ENCODE results near the gene SEMA5A. TPM values are rescaled to one million over a fixed set of nuclear protein-coding genes. Genes with fewer than 3 reads are reported as not detected.

The SEMA5A gene
- total and polyA plus RNA-seq, 7 donors: 0.24 to 3.9 (median 0.66) TPM

DNA sequence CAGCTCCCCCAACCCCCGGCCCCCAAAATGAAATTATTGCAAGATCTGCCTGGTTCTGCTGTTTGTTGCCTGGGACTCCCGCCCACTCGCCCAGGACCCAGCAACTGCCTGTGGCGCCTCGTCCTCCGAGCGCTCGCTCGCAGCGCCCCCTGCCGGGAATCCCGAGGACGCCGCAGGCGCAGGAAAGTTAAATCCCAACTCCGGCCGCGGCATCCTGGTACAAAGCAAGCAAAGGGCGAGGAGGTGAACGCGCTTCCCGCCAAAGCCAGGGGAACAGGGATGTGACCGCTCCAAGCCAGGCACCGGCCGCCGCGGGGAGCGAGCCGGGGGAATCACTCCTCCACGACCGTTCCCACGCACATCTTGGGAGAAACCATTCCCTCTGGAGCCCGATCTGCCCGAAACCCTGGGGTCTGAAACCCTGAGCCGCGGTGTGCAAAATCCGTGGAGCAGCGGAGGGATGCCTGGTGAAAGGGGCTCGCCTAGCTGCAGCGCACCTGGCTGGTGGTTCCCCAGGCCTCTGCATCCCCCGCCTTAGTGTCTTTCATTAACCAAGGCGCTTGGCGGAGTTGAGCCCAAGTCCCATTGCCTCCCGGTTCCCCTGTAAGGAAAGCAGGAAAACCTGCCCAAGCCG is 1.3 kb downstream of the SEMA5A start:
- no peaks in the 10 kb centered on the region for H3K36me3 ChIP-seq (ENCODE audit: insufficient read depth in 1 of 2, low read depth in 1 of 2)
- WGBS, 3 donors: 1% methylated on average over 44 to 45 of the region's 45 CpGs

GRCh38 chr5:9544056-9544455 is 1.8 kb downstream of the SEMA5A start:
- H3K4me3 ChIP-seq: peak overlapping the region; percentile 77
- 22 to 30% (median 25%) methylated on average over 6 of the region's 6 CpGs for WGBS, 3 donors
- intact Hi-C loops (cut with DNase I): loop anchor here (2.0 to 5.0 kb wide), 2 partner anchors 181 to 182 kb away; no protein-coding TSS in a partner anchor
- no peak overlapping the region for H3K27ac ChIP-seq
- peaks cover 9% of the 10 kb centered on the region for H3K4me1 ChIP-seq
- no peaks in the 10 kb centered on the region for H3K36me3 ChIP-seq (ENCODE audit: insufficient read depth in 1 of 2, low read depth in 1 of 2)
- H3K27me3 ChIP-seq (ENCODE audit: insufficient read depth in 3 of 3, low read length in 2 of 3): no peaks in the 10 kb centered on the region
- DNase-seq: no peak
- ATAC-seq: peak in 1 of 4 donors; percentile 4
- no peaks in the 10 kb centered on the region for H3K9me3 ChIP-seq
- no peak for TF ChIP-seq CTCF (IDR thresholded peaks at IDR 0.05)

More for the DNA sequence above, 1.3 kb downstream of the SEMA5A start:
- DNase-seq (peak; percentile 81 to 87), ATAC-seq (peak; percentile 78 to 90 (median 82))
- no peak overlapping the region for H3K27ac ChIP-seq
- peaks cover 9% of the 10 kb centered on the region for H3K4me1 ChIP-seq
- peak; percentile 77 for TF ChIP-seq CTCF (IDR thresholded peaks at IDR 0.05)
- peak overlapping the region; percentile 77 for H3K4me3 ChIP-seq
- no peaks in the 10 kb centered on the region for H3K9me3 ChIP-seq
- no peaks in the 10 kb centered on the region for H3K27me3 ChIP-seq (ENCODE audit: insufficient read depth in 3 of 3, low read length in 2 of 3)
- intact Hi-C loops (cut with DNase I): loop anchor here (2.0 to 5.0 kb wide), 2 partner anchors 182 kb away; no protein-coding TSS in a partner anchor

DNA sequence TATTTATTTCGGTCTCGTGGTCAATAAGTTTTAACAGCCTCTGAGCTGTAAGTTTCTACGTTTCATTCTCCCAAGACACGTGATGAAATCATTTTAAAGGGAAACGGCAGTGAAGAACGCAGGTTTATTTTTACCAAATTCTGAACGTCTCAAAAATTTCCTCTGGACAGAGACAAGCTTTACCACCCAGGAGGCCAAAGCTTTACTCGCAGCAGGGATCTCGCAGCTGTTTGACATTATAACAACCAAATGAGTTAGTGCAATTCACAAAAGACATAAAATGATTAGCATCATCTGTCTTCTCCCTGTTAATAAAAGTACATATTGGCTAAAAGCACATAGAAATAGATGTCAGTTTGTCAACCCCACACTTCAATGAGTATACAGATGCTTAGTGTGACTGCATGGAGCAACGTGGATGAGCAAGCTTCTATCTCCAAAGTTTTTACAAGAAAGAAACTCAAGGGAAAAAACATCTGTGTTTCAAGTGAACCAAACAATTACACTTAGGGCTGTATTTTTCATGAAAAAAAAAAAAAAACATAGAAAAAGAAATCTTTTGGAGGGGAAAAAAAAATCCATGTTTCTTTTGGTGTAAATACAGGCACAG is 2.5 kb downstream of the SEMA5A start:
- no peak for TF ChIP-seq CTCF (IDR thresholded peaks at IDR 0.05)
- Histone ChIP-seq H3K36me3 (ENCODE audit: insufficient read depth in 1 of 2, low read depth in 1 of 2) (no peaks in the 10 kb centered on the region), H3K27me3 (ENCODE audit: insufficient read depth in 3 of 3, low read length in 2 of 3) (no peaks in the 10 kb centered on the region), H3K27ac (no peak overlapping the region), H3K4me3 (no peak overlapping the region), H3K4me1 (peaks cover 9% of the 10 kb centered on the region), H3K9me3 (no peaks in the 10 kb centered on the region)
- DNase-seq (no peak), ATAC-seq (no peak)
- intact Hi-C loops (cut with DNase I): loop anchor here in 1 of 2 donors (5.0 kb wide), 1 partner anchor 181 kb away; no protein-coding TSS in a partner anchor
- WGBS, 3 donors: 65 to 69% (median 69%) methylated on average over 10 of the region's 10 CpGs

GRCh38 chr5:9540791-9541190 is 5.1 kb downstream of the SEMA5A start:
- ATAC-seq: no peak
- intact Hi-C loops (cut with DNase I): loop anchor here in 1 of 2 donors (5.0 kb wide), 1 partner anchor 178 kb away; no protein-coding TSS in a partner anchor
- Histone ChIP-seq H3K4me3 (no peak overlapping the region), H3K9me3 (no peaks in the 10 kb centered on the region), H3K27me3 (ENCODE audit: insufficient read depth in 3 of 3, low read length in 2 of 3) (no peaks in the 10 kb centered on the region), H3K36me3 (ENCODE audit: insufficient read depth in 1 of 2, low read depth in 1 of 2) (no peaks in the 10 kb centered on the region), H3K4me1 (peaks cover 9% of the 10 kb centered on the region), H3K27ac (no peak overlapping the region)
- 53 to 58% (median 55%) methylated on average over 7 of the region's 7 CpGs for whole genome bisulfite sequencing, 3 donors
- DNase-seq: no peak
- no peak for TF ChIP-seq CTCF (IDR thresholded peaks at IDR 0.05)
